Upper lobe of right lung (tissue), 1 donor: Measurements from ENCODE around the gene RAB3GAP2. TPM values are rescaled to one million over a fixed set of nuclear protein-coding genes. Genes with fewer than 3 reads are reported as not detected.
A peak's percentile ranks its signal among the peaks of the same experiment; 100 is the strongest.
"Not testable (repeated sequence)": the region's sequence is repeated elsewhere in the genome, so short reads cannot be mapped to it uniquely, and the experiment has no call there.

Experiments
- ATAC-seq: fragments of 200-7000 bp; cut with Tn5 transposase; one replicate; pipeline ENCODE4 v1.9.1; 2020; ENCODE audit warnings: mild to moderate bottlenecking, moderate library complexity
- DNase-seq: peaks from one replicate; pipeline ENCODE4 v3.0.0-alpha.2; 2020
- H3K27ac ChIP-seq: fragments of 200-600 bp; one replicate; pipeline ENCODE4 v1.8.0; 2022
- H3K27me3 ChIP-seq: fragments of 200-600 bp; one replicate; pipeline ENCODE4 v1.8.0; 2022; ENCODE audit warnings: mild to moderate bottlenecking
- H3K36me3 ChIP-seq: fragments of 200-600 bp; one replicate; pipeline ENCODE4 v1.8.0; 2022
- H3K4me1 ChIP-seq: fragments of 200-600 bp; one replicate; pipeline ENCODE4 v1.8.0; 2022
- H3K4me3 ChIP-seq: fragments of 200-600 bp; one replicate; pipeline ENCODE4 v1.8.0; 2022; ENCODE audit warnings: mild to moderate bottlenecking
- H3K9me3 ChIP-seq: fragments of 200-600 bp; one replicate; pipeline ENCODE4 v1.8.0; 2022
- intact Hi-C: fragments of 100-400 bp; cut with DNase I; formaldehyde crosslinking; loops from one replicate; pipeline ENCODE4 v1.11.0; 2022
- total RNA-seq: library from RNA; stranded (reverse); fragmentation: NEBNext Ultra II Directional; extraction: Animal tissue kit (Norgen Biotek cat#: 25700); gene quantifications from one replicate; pipeline ENCODE4 v1.2.1, GENCODE V29; 2021
- TF ChIP-seq, protein P1 (sequence below): fragments of 200-600 bp; IDR thresholded peaks from one replicate; pipeline ENCODE4 v1.8.0; 2022; ENCODE audit warnings: antibody characterized with exemption
- donor health status: DM: no; HTN: yes; CAD: no; lungs with severe emphysema.

The RAB3GAP2 gene
- total RNA-seq, 1 donor from 2014 or later: 39.2 TPM

DNA sequence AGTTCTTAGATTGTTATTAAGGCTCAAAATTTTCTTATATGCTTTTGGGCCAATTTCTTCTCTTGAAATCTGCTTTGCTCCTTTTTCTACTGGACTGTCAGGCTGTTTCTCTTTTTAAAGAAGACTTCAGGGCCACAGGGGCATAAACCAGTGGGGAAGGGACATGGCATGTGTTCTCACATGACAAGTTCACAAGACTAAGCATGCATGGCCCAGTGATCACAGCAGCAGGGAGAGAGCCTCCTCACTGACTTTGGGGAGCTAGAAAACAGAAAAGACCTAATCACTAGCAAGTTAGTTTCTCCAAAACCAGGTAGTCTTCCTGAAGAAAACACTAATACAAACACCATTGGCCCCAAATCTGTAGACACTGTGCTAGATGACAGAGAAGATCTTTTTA is 64.8 kb downstream of the RAB3GAP2 start:
- Histone ChIP-seq H3K4me1 (no peaks in the 10 kb centered on the region), H3K4me3 (no peak overlapping the region), H3K27ac (no peak overlapping the region), H3K9me3 (no peaks in the 10 kb centered on the region), H3K27me3 (no peaks in the 10 kb centered on the region), H3K36me3 (peaks cover 60% of the 10 kb centered on the region)
- ATAC-seq (no peak), DNase-seq (no peak)
- intact Hi-C loops: no loop called here
- TF ChIP-seq, protein P1, sequence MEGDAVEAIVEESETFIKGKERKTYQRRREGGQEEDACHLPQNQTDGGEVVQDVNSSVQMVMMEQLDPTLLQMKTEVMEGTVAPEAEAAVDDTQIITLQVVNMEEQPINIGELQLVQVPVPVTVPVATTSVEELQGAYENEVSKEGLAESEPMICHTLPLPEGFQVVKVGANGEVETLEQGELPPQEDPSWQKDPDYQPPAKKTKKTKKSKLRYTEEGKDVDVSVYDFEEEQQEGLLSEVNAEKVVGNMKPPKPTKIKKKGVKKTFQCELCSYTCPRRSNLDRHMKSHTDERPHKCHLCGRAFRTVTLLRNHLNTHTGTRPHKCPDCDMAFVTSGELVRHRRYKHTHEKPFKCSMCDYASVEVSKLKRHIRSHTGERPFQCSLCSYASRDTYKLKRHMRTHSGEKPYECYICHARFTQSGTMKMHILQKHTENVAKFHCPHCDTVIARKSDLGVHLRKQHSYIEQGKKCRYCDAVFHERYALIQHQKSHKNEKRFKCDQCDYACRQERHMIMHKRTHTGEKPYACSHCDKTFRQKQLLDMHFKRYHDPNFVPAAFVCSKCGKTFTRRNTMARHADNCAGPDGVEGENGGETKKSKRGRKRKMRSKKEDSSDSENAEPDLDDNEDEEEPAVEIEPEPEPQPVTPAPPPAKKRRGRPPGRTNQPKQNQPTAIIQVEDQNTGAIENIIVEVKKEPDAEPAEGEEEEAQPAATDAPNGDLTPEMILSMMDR: no peak

GRCh38 chr1:220204758-220205157 is 67.5 kb downstream of the RAB3GAP2 start:
- H3K27ac ChIP-seq, H3K9me3 ChIP-seq, ATAC-seq, H3K4me3 ChIP-seq, DNase-seq, H3K4me1 ChIP-seq, intact Hi-C loops, H3K27me3 ChIP-seq: not testable (repeated sequence)
- peaks cover 69% of the 10 kb centered on the region for H3K36me3 ChIP-seq

DNA sequence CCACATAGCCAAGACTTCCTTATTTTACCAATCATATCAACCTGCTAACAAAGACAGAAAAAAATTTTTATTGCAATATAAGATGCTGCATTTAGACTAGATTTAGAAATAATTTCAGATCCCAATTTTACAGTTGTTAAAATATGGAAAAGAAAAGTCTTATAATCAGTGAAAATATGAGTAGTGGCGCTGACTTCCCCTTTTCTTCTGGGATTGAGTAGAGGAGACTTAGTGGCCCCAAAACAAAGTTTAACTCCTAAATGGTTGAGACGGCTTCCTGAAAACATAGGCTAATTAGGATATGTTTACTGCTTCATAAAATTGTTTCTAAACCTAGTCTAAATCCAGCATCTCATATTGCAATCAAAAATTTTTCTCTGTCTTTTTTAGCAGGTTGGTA is 68.4 kb downstream of the RAB3GAP2 start:
- Histone ChIP-seq H3K27ac (no peak overlapping the region), H3K4me3 (no peak overlapping the region), H3K36me3 (peaks cover 72% of the 10 kb centered on the region), H3K27me3 (no peaks in the 10 kb centered on the region), H3K4me1 (no peaks in the 10 kb centered on the region), H3K9me3 (no peaks in the 10 kb centered on the region)
- ATAC-seq (no peak), DNase-seq (no peak)
- TF ChIP-seq, protein P1: no peak
- intact Hi-C loops: no loop called here

- ATAC-seq: no peak
- peaks cover 79% of the 10 kb centered on the region for H3K36me3 ChIP-seq
- TF ChIP-seq, protein P1: no peak
- H3K4me3 ChIP-seq: no peak overlapping the region
- intact Hi-C loops: no loop called here
- no peaks in the 10 kb centered on the region for H3K4me1 ChIP-seq
- no peak for DNase-seq
- H3K9me3 ChIP-seq: no peaks in the 10 kb centered on the region
- no peaks in the 10 kb centered on the region for H3K27me3 ChIP-seq
- H3K27ac ChIP-seq: no peak overlapping the region
Observed at GRCh38 chr1:220198186-220199005, 73.9 kb downstream of the RAB3GAP2 start.

GRCh38 chr1:220195701-220196100 is 76.6 kb downstream of the RAB3GAP2 start:
- DNase-seq (no peak), ATAC-seq (no peak)
- Histone ChIP-seq H3K9me3 (no peaks in the 10 kb centered on the region), H3K4me1 (no peaks in the 10 kb centered on the region), H3K27me3 (no peaks in the 10 kb centered on the region), H3K36me3 (peaks cover 90% of the 10 kb centered on the region), H3K27ac (no peak overlapping the region), H3K4me3 (no peak overlapping the region)
- TF ChIP-seq, protein P1: no peak
- intact Hi-C loops: no loop called here

DNA sequence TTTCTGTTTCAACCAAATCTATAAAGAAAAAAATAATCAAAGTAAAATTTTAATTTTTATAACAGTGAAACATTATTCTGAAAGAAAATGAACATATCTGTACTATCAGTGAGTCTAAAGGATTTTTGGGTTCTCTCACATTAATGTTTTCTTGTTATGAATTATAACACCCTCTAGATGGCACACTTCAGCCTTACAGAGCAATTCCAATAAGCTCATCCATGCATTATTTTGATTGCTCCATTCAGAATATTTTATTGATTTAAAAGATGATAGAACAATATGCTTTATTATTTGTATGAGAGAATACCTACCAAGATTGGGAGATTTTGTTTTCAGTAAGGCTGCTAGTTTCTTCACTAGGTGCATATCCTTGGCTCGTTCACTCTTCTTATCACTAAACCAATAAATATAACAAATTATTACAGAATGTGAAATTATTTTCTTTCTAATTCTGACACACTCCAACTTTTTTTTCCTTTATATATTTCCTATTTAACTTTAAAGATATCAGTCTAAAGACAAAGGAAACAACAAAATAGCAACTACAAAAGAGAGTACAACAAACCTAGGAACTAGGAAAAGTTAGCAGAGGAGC is 82.4 kb downstream of the RAB3GAP2 start:
- intact Hi-C loops: no loop called here
- DNase-seq: no peak
- H3K36me3 ChIP-seq: peaks cover 87% of the 10 kb centered on the region

More for the DNA sequence above, 82.4 kb downstream of the RAB3GAP2 start:
- Histone ChIP-seq H3K27ac (no peak overlapping the region), H3K9me3 (no peaks in the 10 kb centered on the region), H3K27me3 (no peaks in the 10 kb centered on the region), H3K4me3 (no peak overlapping the region), H3K4me1 (no peaks in the 10 kb centered on the region)
- no peak for ATAC-seq
- TF ChIP-seq, protein P1: peak; percentile 47
